K562 (cell line): ENCODE measurements around the gene DNPEP. TPM values are rescaled to one million over a fixed set of nuclear protein-coding genes. Genes with fewer than 3 reads are reported as not detected.
A peak's percentile ranks its signal among the peaks of the same experiment; 100 is the strongest.

Source experiments
- CBX5 ChIP-seq: IDR thresholded peaks from 2 replicates; pipeline ENCODE4 v1.6.1; 2014; ENCODE audit warnings: low read depth, borderline replicate concordance
- MYNN ChIP-seq, 2 experiments: sonication (generic); formaldehyde crosslinking in 1 of 2; IDR thresholded peaks; 2 replicates each; pipeline versions ENCODE4 v1.5.0 to v1.6.1; 2016 to 2020; ENCODE audit warnings: antibody characterized with exemption in 1 of 2, missing genetic modification reagents in 1 of 2
- NELFE ChIP-seq: IDR thresholded peaks from 2 replicates; pipeline ENCODE4 v1.6.1; 2011; ENCODE audit warnings: mild to moderate bottlenecking; ENCODE audit not compliant: insufficient read depth, insufficient read length
- NFIX ChIP-seq: fragments of 250-450 bp; sonication (Bioruptor Pico); IDR thresholded peaks from 2 replicates; pipeline ENCODE4 v1.4.0; 2020; ENCODE audit warnings: low read depth, mild to moderate bottlenecking, moderate library complexity
- NR2C2 ChIP-seq, 2 experiments: fragments of 200-800 bp in 1 of 2; sonication (Bioruptor generic) in 1 of 2; sonication (generic) in 1 of 2; formaldehyde crosslinking in 1 of 2; IDR thresholded peaks; 2 replicates each; pipeline versions ENCODE4 v1.6.1 to v1.8.0; 2016 to 2022; ENCODE audit warnings: mild to moderate bottlenecking in 1 of 2, missing compliant biosample characterization in 1 of 2, missing genetic modification characterization in 1 of 2, missing genetic modification reagents in 1 of 2
- REST ChIP-seq, 2 experiments: fragments of 450-650 bp; formaldehyde crosslinking in 1 of 2; IDR thresholded peaks; 2 replicates each; pipeline versions ENCODE4 v1.4.0 to v1.6.1; 2014 to 2020; ENCODE audit warnings: mild to moderate bottlenecking in 2 of 2, borderline replicate concordance in 1 of 2, low read depth in 1 of 2
- polyA plus RNA-seq, 8 experiments: library from polyadenylated mRNA; depleted of rRNA in 4 of 8; stranded (reverse) in 5 of 8; unstranded in 3 of 8; fragments of >200 nt; fragmentation: Nextera tagmentation in 2 of 8; fragmentation: Illumina TruSeq in 1 of 8; extraction: Ambion mirVana in 2 of 8; extraction: Trizol in 1 of 8; gene quantifications; 2 replicates each; pipeline versions ENCODE4 v1.2.1 to v1.2.3, GENCODE V29; 2011 to 2014; ENCODE audit warnings: inconsistent platforms in 1 of 8, missing spikeins in 1 of 8
- total RNA-seq, 7 experiments: library from RNA; depleted of rRNA in 6 of 7; stranded (reverse); fragments of >200 nt in 6 of 7; fragmentation: Illumina TruSeq in 2 of 7; extraction: Trizol in 2 of 7; gene quantifications; 2 replicates each; pipeline versions ENCODE4 v1.2.1 to v1.2.3, GENCODE V29; 2011 to 2021; ENCODE audit warnings: low replicate concordance in 1 of 7
- TF ChIP-seq, protein P1 (sequence below): fragments of 250-450 bp; sonication (Bioruptor Pico); IDR thresholded peaks from 2 replicates; pipeline ENCODE4 v1.6.1; 2021; ENCODE audit warnings: mild to moderate bottlenecking
- TF ChIP-seq, protein P2 (sequence below), 2 experiments: IDR thresholded peaks; 2 replicates each; pipeline ENCODE4 v1.6.1; 2012; ENCODE audit warnings: improper control_type of control experiment in 2 of 2, low read depth in 2 of 2, low read length in 2 of 2, borderline replicate concordance in 1 of 2
- TF ChIP-seq, protein P3 (sequence below): IDR thresholded peaks from 3 replicates; pipeline ENCODE4 v1.6.1; 2011; ENCODE audit warnings: borderline replicate concordance, mild to moderate bottlenecking, moderate library complexity; ENCODE audit not compliant: insufficient read length; ENCODE audit errors: extremely low read depth
- TF ChIP-seq, protein P4 (sequence below): sonication (generic); formaldehyde crosslinking; IDR thresholded peaks from 2 replicates; pipeline ENCODE4 v1.8.0; 2022; ENCODE audit warnings: mild to moderate bottlenecking, missing genetic modification reagents

The DNPEP gene
- total and polyA plus RNA-seq, 9 of the 15 experiments (the other 6 are each of a cell fraction or from before 2014, with no cell fraction given), result 34.6 to 71.4 (median 45.5) TPM

- TF ChIP-seq NR2C2 (CRISPR knock-in tag; IDR thresholded peaks at IDR 0.05) (peak; percentile 65; the same call in 1 of the 2 replicates), NR2C2 (tag; IDR thresholded peaks at IDR 0.05) (no peak), NFIX (no peak), MYNN (IDR thresholded peaks at IDR 0.05) (no peak), MYNN (CRISPR knock-in tag; IDR thresholded peaks at IDR 0.05) (0 out of 2 replicates have a peak, but pooled peaks have one; percentile 5), REST (IDR thresholded peaks at IDR 0.05; ENCODE audit: borderline replicate concordance) (peak; percentile 99), REST (CRISPR knock-in tag; IDR thresholded peaks at IDR 0.05; ENCODE audit: low read depth) (peak; percentile 97), NELFE (no peak), CBX5 (no peak)
- TF ChIP-seq, protein P1, sequence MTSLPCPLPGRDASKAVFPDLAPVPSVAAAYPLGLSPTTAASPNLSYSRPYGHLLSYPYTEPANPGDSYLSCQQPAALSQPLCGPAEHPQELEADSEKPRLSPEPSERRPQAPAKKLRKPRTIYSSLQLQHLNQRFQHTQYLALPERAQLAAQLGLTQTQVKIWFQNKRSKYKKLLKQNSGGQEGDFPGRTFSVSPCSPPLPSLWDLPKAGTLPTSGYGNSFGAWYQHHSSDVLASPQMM (CRISPR knock-in tag), result no peak
- TF ChIP-seq, protein P2, sequence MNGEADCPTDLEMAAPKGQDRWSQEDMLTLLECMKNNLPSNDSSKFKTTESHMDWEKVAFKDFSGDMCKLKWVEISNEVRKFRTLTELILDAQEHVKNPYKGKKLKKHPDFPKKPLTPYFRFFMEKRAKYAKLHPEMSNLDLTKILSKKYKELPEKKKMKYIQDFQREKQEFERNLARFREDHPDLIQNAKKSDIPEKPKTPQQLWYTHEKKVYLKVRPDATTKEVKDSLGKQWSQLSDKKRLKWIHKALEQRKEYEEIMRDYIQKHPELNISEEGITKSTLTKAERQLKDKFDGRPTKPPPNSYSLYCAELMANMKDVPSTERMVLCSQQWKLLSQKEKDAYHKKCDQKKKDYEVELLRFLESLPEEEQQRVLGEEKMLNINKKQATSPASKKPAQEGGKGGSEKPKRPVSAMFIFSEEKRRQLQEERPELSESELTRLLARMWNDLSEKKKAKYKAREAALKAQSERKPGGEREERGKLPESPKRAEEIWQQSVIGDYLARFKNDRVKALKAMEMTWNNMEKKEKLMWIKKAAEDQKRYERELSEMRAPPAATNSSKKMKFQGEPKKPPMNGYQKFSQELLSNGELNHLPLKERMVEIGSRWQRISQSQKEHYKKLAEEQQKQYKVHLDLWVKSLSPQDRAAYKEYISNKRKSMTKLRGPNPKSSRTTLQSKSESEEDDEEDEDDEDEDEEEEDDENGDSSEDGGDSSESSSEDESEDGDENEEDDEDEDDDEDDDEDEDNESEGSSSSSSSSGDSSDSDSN (IDR thresholded peaks at IDR 0.05; ENCODE audit: borderline replicate concordance in 1 of 2, low read depth in 2 of 2, low read length in 2 of 2), result no peak
- TF ChIP-seq, protein P3, sequence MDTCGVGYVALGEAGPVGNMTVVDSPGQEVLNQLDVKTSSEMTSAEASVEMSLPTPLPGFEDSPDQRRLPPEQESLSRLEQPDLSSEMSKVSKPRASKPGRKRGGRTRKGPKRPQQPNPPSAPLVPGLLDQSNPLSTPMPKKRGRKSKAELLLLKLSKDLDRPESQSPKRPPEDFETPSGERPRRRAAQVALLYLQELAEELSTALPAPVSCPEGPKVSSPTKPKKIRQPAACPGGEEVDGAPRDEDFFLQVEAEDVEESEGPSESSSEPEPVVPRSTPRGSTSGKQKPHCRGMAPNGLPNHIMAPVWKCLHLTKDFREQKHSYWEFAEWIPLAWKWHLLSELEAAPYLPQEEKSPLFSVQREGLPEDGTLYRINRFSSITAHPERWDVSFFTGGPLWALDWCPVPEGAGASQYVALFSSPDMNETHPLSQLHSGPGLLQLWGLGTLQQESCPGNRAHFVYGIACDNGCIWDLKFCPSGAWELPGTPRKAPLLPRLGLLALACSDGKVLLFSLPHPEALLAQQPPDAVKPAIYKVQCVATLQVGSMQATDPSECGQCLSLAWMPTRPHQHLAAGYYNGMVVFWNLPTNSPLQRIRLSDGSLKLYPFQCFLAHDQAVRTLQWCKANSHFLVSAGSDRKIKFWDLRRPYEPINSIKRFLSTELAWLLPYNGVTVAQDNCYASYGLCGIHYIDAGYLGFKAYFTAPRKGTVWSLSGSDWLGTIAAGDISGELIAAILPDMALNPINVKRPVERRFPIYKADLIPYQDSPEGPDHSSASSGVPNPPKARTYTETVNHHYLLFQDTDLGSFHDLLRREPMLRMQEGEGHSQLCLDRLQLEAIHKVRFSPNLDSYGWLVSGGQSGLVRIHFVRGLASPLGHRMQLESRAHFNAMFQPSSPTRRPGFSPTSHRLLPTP, result no peak
- TF ChIP-seq, protein P4, sequence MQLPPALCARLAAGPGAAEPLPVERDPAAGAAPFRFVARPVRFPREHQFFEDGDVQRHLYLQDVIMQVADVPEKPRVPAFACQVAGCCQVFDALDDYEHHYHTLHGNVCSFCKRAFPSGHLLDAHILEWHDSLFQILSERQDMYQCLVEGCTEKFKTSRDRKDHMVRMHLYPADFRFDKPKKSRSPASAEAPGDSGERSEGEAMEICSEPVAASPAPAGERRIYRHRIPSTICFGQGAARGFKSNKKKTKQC (CRISPR knock-in tag), result peak; percentile 83
These were observed 56.0 kb downstream of the DNPEP start (continued) for GRCh38 chr2:219331560-219332213.
